Activated CD8-positive, alpha-beta memory T cell treated with anti-CD3 and anti-CD28 coated beads, Interleukin-2, amount 10 ng/mL, durations not matched to agents 7 days and 5 days (primary cell): Measurements from ENCODE around the gene TMEM168. TPM values are rescaled to one million over a fixed set of nuclear protein-coding genes. Genes with fewer than 3 reads are reported as not detected.

Experiments
- ATAC-seq: fragments of 150-1000 bp; cut with Tn5 transposase; one replicate; pipeline ENCODE4 v1.10.0; 2021; ENCODE audit warnings: moderate library complexity
- CTCF ChIA-PET: fragments of 350-600 bp; sonication (Branson Sonifier 250); formaldehyde crosslinking; loops from one replicate; lab custom pipeline; 2021; ENCODE audit warnings: antibody characterized with exemption; lab: Charles Lee
- DNase-seq: peaks from one replicate; pipeline ENCODE4 v3.0.0-alpha.2; 2020
- H3K27ac Mint-ChIP-seq: one replicate; pipeline ENCODE4 v1.8.0; 2021; ENCODE audit warnings: mild to moderate bottlenecking, mixed read lengths
- H3K27me3 Mint-ChIP-seq: one replicate; pipeline ENCODE4 v1.8.0; 2021; ENCODE audit warnings: mixed read lengths
- H3K36me3 Mint-ChIP-seq: one replicate; pipeline ENCODE4 v1.8.0; 2021; ENCODE audit warnings: mild to moderate bottlenecking, mixed read lengths
- H3K4me1 Mint-ChIP-seq: one replicate; pipeline ENCODE4 v1.8.0; 2021; ENCODE audit warnings: mixed read lengths
- H3K4me3 Mint-ChIP-seq: one replicate; pipeline ENCODE4 v1.8.0; 2021; ENCODE audit warnings: mild to moderate bottlenecking, moderate library complexity, mixed read lengths
- H3K9me3 Mint-ChIP-seq: one replicate; pipeline ENCODE4 v1.8.0; 2022; ENCODE audit warnings: low read depth, mixed read lengths
- total RNA-seq, 2 experiments: library from RNA; stranded (reverse); gene quantifications; one replicate each; pipeline ENCODE4 v1.2.3, GENCODE V29; 2021

Gene TMEM168
- total RNA-seq, 2 experiments from 2014 or later, result 14.8 to 18.0 TPM

DNA sequence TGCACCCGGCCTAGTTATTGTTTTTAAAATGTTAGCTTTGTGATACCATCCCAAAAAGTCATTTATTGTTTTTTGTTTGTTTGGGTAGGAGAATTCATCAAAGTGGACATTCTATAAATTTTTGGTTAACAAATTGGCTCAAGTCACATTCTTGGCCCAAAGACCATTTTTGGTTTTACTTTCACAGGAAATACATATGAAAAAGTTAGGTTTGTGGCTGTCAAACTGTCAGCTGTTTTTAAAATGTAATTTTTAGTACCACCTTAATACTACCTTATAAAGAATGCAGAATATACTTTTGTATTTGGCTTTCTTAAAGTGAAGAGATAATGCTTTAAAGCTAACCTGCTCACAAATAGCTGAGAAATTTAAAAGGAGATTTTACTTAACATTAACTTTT is 25.1 kb downstream of the TMEM168 start:
- Mint-ChIP-seq H3K9me3 (no peaks in the 10 kb centered on the region), H3K4me1 (peaks cover 12% of the 10 kb centered on the region), H3K27ac (peak overlapping the region; percentile 36), H3K36me3 (peaks cover 24% of the 10 kb centered on the region), H3K27me3 (no peaks in the 10 kb centered on the region), H3K4me3 (no peak overlapping the region)
- DNase-seq (no peak), ATAC-seq (peak; percentile 39)
- CTCF ChIA-PET, result no interaction called here

DNA sequence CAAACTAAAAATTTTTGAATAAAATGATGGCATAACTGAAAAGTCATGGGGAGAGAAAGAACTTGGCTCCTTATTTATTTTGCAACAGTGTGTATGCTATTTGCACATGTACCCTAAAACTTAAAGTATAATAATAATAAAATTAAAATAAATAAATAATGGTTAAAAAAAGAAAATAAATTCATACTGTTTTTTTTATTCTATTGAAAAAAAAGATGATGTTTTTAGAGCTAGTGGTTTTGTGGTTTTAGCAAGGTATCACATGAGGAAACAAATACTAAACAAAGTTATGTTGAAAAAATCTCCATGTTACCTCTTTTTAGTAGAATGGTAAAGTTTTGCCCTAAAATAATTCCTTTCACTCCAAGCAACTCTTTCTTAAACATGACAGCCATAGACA is 26.2 kb downstream of the TMEM168 start:
- ATAC-seq (no peak), DNase-seq (no peak)
- peak overlapping the region; percentile 45 for H3K27ac Mint-ChIP-seq
- no peaks in the 10 kb centered on the region for H3K9me3 Mint-ChIP-seq
- H3K4me1 Mint-ChIP-seq, result peaks cover 12% of the 10 kb centered on the region
- peaks cover 21% of the 10 kb centered on the region for H3K36me3 Mint-ChIP-seq
- H3K4me3 Mint-ChIP-seq, result no peak overlapping the region
- no peaks in the 10 kb centered on the region for H3K27me3 Mint-ChIP-seq
- CTCF ChIA-PET, result no interaction called here

DNA sequence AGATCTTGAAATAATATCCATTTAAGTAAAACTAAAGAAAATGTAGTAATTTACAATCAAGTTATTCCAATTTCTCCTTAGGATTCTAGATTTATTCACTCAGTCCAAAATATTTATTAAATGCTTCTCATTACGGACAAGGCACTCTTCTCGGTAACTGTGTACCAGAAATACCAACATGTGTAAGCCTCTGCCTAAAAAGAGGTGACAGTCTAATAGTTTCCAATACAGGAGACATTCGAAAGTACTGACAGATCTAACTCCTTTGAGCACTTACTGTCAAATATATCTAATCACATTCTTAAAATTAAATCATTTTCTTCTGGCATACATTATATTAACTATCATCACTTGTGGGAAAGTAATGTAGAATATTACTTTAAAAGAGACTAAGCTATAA is 26.9 kb downstream of the TMEM168 start:
- CTCF ChIA-PET, result no interaction called here
- H3K9me3 Mint-ChIP-seq, result no peaks in the 10 kb centered on the region
- H3K36me3 Mint-ChIP-seq, result peaks cover 21% of the 10 kb centered on the region
- ATAC-seq, result no peak
- H3K27ac Mint-ChIP-seq, result no peak overlapping the region
- peaks cover 12% of the 10 kb centered on the region for H3K4me1 Mint-ChIP-seq
- no peaks in the 10 kb centered on the region for H3K27me3 Mint-ChIP-seq
- no peak for DNase-seq
- H3K4me3 Mint-ChIP-seq, result no peak overlapping the region

DNA sequence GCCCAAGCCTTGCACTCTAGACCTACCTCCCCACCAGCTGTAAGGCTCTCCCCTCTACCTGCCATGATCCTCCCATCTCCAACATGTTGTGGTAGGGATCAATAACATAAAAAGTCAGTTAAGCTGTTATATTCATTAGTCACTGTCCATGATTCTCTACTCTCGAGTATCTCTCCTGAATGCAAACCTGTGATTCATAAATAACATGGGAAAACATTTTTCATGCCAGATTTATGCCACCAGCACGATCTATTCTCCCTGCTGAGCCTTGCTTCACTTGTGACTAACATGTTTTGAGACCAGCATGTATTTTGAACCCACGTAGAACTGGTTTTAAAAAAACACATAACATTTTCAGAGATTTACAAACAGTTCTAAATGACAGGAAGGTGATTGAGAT is 30.3 kb downstream of the TMEM168 start:
- Mint-ChIP-seq H3K4me3 (no peak overlapping the region), H3K9me3 (no peaks in the 10 kb centered on the region), H3K27ac (no peak overlapping the region), H3K27me3 (no peaks in the 10 kb centered on the region), H3K36me3 (peaks cover 11% of the 10 kb centered on the region), H3K4me1 (peaks cover 13% of the 10 kb centered on the region)
- DNase-seq (no peak), ATAC-seq (no peak)
- CTCF ChIA-PET, result interaction anchor here (0.6 kb wide), 1 partner anchor 169 kb away, joined by 3 read pairs; no protein-coding TSS in a partner anchor

DNA sequence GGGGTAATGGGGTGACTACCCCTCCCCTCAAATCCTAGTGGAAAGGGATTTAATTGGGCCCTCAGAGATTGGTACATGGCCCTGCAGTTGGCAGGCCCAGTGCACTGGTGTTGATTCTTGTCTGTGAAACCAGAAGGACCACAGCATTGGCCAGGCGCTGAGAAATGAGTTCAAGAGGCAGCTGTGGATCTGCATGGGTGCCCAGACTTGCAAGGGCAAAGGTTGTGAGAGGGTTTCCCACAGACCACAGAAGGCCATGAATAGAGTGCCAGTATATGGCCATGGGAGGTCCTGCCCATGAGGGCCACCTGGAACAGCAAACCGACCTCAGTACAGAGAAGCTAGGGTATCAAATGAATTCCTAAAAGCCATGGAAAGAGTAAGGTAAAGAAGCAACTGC is 32.9 kb downstream of the TMEM168 start:
- H3K36me3 Mint-ChIP-seq, result peaks cover 9% of the 10 kb centered on the region
- CTCF ChIA-PET, result no interaction called here
- H3K9me3 Mint-ChIP-seq, result no peaks in the 10 kb centered on the region
- H3K4me1 Mint-ChIP-seq, result peaks cover 6% of the 10 kb centered on the region
- H3K27ac Mint-ChIP-seq, result no peak overlapping the region
- no peak overlapping the region for H3K4me3 Mint-ChIP-seq
- ATAC-seq (no peak), DNase-seq (no peak)
- no peaks in the 10 kb centered on the region for H3K27me3 Mint-ChIP-seq

DNA sequence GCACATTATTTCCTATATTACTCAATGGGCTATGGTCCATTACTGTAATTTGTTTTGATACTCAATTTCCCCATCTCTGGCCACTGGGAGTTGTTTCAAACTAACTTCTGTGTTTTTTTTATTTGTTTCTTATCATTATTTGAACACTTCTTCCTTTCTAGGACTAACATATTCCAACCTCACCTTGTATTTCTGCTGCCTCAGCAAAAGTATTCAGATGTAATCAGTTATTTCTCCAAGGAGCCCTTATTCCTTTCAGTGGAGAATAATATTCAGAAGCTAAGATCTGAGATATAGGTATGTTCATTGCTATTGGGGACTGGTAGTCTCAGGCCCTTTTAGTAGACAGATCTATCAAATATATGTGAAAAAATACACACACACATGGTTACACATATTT is 36.9 kb downstream of the TMEM168 start:
- no peak overlapping the region for H3K27ac Mint-ChIP-seq
- H3K9me3 Mint-ChIP-seq, result no peaks in the 10 kb centered on the region
- no peak for ATAC-seq
- no peak overlapping the region for H3K4me3 Mint-ChIP-seq
- H3K36me3 Mint-ChIP-seq, result peaks cover 2% of the 10 kb centered on the region
- peaks cover 6% of the 10 kb centered on the region for H3K4me1 Mint-ChIP-seq
- H3K27me3 Mint-ChIP-seq, result peaks cover 8% of the 10 kb centered on the region
- CTCF ChIA-PET, result no interaction called here
- DNase-seq, result no peak

DNA sequence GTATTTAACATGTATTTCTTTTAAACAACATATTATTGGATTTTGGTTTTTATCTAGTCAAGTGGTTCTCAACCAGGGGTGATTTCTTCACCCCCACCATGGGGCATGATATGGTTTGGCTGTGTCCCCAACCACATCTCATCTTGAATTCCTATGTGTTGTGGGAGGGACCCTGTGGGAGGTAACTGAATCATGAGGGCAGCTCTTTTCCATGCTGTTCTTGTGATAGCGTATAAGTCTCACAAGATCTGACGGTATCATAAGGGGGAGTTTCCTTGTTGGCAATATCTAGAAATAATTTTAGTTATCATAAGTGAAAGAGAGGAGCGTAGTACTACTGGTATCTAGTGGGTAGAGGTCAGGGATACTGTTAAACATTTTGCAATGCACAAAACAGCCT is 37.6 kb downstream of the TMEM168 start:
- Mint-ChIP-seq H3K4me3 (no peak overlapping the region), H3K27me3 (peaks cover 8% of the 10 kb centered on the region), H3K9me3 (no peaks in the 10 kb centered on the region), H3K4me1 (peaks cover 6% of the 10 kb centered on the region), H3K27ac (no peak overlapping the region), H3K36me3 (peaks cover 2% of the 10 kb centered on the region)
- ATAC-seq (no peak), DNase-seq (no peak)
- CTCF ChIA-PET, result no interaction called here

DNA sequence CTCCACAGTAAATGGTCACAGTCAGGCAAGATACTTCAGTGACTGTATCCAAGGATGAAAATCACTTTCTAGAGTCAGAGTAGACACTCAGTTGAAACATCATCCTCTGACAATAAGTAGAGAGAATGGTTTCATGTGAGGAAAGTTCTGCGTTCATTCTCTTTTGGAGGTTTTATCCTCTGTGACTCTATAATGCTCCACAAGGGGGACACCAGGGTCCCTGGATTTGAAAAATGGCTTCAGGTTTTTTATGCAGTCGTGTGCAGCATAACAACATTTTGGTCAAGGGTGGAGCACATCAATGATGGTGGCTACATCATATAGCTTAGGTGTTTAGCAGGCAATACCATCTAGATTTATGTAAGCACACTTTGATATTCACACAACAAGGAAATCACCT is 40.4 kb downstream of the TMEM168 start:
- ATAC-seq, result no peak
- no peak overlapping the region for H3K27ac Mint-ChIP-seq
- H3K27me3 Mint-ChIP-seq, result peaks cover 8% of the 10 kb centered on the region
- no peaks in the 10 kb centered on the region for H3K9me3 Mint-ChIP-seq
- peaks cover 3% of the 10 kb centered on the region for H3K4me1 Mint-ChIP-seq
- H3K36me3 Mint-ChIP-seq, result no peaks in the 10 kb centered on the region
- no peak overlapping the region for H3K4me3 Mint-ChIP-seq
- CTCF ChIA-PET, result interaction anchor here (1.0 kb wide), 1 partner anchor 119 kb away, joined by 3 read pairs; no protein-coding TSS in a partner anchor
- DNase-seq, result no peak

DNA sequence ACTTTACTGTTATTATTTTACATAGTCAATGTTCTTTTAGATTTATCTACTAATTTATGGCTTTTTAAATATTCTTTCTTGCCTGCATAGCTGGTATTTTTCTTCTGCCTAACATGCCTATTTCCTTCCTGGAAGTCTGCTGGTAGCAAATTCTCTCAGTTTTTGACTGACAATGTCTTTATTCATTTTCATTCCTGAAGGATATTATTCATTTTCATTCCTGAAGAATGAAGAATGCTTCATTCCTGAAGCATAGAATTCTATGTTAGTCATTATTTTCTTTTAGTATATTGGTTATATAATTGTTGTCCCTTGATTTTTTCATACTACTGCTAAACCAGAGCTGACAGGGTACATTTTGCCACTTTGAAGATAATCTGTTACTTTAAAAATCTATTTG is 41.8 kb downstream of the TMEM168 start:
- H3K36me3 Mint-ChIP-seq, result no peaks in the 10 kb centered on the region
- DNase-seq (no peak), ATAC-seq (no peak)
- H3K27ac Mint-ChIP-seq, result no peak overlapping the region
- no peak overlapping the region for H3K4me3 Mint-ChIP-seq
- peaks cover 8% of the 10 kb centered on the region for H3K27me3 Mint-ChIP-seq
- no peaks in the 10 kb centered on the region for H3K9me3 Mint-ChIP-seq
- peaks cover 3% of the 10 kb centered on the region for H3K4me1 Mint-ChIP-seq
- CTCF ChIA-PET, result no interaction called here

DNA sequence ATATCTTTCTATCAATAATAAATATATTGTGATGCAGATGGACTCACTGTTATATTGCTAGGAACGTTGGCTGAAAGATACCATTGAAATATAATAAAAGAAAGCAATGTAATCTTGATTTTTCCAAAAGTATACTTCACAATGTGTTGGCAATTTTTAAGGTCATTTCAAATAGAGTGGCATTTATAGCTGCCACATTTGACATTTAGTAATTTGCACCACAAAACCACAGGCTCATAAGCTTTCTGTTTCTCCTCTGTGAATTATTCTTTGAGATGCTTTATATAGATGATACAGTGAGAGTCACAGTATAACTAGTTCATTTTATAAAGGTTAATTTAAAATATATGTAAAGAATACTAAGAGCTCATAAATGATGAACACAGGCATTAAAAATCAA is 44.6 kb downstream of the TMEM168 start:
- H3K4me1 Mint-ChIP-seq, result peaks cover 3% of the 10 kb centered on the region

DNA sequence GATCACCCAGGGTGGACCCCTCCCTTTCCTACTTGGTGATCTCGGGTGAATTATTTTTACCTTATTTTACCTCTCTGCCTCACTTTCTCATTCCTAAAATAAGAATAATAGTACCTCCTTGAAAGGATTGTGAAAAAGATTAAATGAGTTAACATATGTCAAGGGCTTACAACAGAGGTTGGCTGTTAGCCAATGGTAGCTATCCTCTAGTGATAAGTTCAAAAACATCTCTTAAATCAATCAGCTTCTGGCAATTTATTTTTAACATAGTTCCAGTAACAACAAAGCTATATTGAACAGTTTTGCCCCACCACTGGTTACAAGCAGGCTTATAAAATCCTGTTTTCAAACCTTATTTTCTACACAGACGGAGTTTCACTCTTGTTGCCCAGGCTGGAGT is 45.4 kb downstream of the TMEM168 start:
- no peaks in the 10 kb centered on the region for H3K36me3 Mint-ChIP-seq
- ATAC-seq (no peak), DNase-seq (no peak)
- CTCF ChIA-PET, result no interaction called here
- no peaks in the 10 kb centered on the region for H3K27me3 Mint-ChIP-seq
- H3K4me3 Mint-ChIP-seq, result no peak overlapping the region
- peaks cover 3% of the 10 kb centered on the region for H3K4me1 Mint-ChIP-seq
- no peak overlapping the region for H3K27ac Mint-ChIP-seq
- H3K9me3 Mint-ChIP-seq, result no peaks in the 10 kb centered on the region

More for the DNA sequence above, 44.6 kb downstream of the TMEM168 start:
- ATAC-seq (no peak), DNase-seq (no peak)
- no peak overlapping the region for H3K4me3 Mint-ChIP-seq
- H3K27ac Mint-ChIP-seq, result no peak overlapping the region
- no peaks in the 10 kb centered on the region for H3K9me3 Mint-ChIP-seq
- H3K36me3 Mint-ChIP-seq, result no peaks in the 10 kb centered on the region
- CTCF ChIA-PET, result no interaction called here
- H3K27me3 Mint-ChIP-seq, result peaks cover 1% of the 10 kb centered on the region

DNA sequence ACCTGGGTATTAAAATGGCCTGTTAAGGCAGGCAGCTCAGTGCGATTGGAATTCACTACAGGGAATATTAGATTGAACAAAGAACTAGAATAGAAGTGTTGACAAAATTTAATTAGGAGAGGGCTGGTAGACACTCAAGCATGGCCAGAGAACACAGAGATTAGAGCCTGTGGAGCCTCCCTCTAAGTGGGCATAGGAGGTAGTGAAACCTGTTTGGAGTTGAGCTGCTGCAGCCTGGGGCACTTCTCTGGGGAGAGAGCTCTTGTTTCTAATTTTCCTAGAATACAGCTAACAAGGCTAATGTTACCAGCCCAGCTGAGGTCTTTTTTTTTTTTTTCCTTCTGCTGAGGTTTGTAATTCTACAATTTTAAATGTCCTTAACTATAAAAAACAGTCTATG is 46.4 kb downstream of the TMEM168 start:
- DNase-seq (no peak), ATAC-seq (no peak)
- Mint-ChIP-seq H3K27ac (no peak overlapping the region), H3K27me3 (no peaks in the 10 kb centered on the region), H3K4me3 (no peak overlapping the region), H3K9me3 (peaks cover 2% of the 10 kb centered on the region), H3K4me1 (peaks cover 3% of the 10 kb centered on the region), H3K36me3 (no peaks in the 10 kb centered on the region)
- CTCF ChIA-PET, result interaction anchor here (0.6 kb wide), 1 partner anchor 14 kb away, joined by 5 read pairs; no protein-coding TSS in a partner anchor

DNA sequence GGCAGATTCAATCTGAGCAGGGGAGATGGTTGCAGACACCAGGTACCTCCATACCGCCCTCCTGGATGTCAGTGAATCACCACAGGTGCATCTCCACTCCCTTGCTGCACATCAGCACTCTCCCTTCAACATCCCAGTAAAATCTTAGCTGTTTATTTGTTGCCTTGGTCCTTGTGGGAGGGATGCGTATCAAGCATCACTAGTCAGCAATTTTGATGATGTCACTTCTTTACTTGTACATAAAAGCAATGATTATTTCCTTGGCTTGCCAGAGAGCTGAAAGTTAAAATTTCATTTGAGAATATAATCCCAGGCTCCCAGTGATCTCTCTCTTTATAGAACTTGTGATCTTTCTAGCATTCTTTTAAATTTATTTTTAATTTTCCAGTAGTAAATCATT is 49.5 kb downstream of the TMEM168 start:
- Mint-ChIP-seq H3K4me1 (no peaks in the 10 kb centered on the region), H3K27ac (no peak overlapping the region), H3K9me3 (peaks cover 4% of the 10 kb centered on the region), H3K4me3 (no peak overlapping the region), H3K36me3 (no peaks in the 10 kb centered on the region), H3K27me3 (no peaks in the 10 kb centered on the region)
- DNase-seq (no peak), ATAC-seq (no peak)
- CTCF ChIA-PET, result no interaction called here

DNA sequence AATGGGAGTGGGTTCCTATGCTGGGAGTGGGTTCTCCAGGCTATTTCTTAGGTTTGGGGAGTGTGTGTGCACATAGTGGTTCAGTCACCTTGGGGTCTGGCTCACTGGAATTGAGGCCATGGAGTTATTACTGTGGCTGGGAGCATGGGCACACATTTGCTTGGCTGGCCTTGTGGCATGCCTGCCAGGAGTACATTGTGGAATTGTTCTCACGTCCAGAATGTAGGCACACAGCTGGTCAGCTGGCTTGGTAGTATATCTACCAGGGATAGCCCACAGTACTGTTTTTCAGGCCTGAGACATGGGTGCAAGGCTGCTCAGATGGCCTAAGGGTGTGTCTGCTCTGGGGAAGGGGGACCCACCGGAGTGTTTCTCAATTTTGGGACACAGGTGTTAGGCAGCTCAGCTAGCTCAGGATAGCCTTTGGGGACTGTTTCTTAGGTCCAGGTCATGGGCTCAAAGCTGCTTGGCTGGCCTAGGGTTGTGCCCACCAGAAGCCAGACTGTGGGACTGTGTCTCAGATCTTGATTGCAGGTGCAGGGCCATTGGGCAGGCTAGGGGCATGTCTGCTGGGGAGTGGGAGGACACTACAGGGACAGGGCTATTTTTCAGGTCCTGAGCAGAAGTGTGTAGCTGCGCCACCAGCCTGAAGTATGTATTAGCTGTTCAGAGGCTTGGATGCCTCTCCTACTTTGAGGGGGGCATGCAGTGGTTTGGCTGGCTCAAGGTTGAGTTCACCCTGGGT is 50.6 kb downstream of the TMEM168 start:
- Mint-ChIP-seq H3K4me3 (no peak overlapping the region), H3K27me3 (no peaks in the 10 kb centered on the region), H3K36me3 (no peaks in the 10 kb centered on the region), H3K9me3 (peaks cover 4% of the 10 kb centered on the region), H3K27ac (no peak overlapping the region), H3K4me1 (no peaks in the 10 kb centered on the region)
- CTCF ChIA-PET, result no interaction called here
- DNase-seq, result no peak
- ATAC-seq, result no peak
